ENCODE results near the gene ZNF518B.

DNA sequence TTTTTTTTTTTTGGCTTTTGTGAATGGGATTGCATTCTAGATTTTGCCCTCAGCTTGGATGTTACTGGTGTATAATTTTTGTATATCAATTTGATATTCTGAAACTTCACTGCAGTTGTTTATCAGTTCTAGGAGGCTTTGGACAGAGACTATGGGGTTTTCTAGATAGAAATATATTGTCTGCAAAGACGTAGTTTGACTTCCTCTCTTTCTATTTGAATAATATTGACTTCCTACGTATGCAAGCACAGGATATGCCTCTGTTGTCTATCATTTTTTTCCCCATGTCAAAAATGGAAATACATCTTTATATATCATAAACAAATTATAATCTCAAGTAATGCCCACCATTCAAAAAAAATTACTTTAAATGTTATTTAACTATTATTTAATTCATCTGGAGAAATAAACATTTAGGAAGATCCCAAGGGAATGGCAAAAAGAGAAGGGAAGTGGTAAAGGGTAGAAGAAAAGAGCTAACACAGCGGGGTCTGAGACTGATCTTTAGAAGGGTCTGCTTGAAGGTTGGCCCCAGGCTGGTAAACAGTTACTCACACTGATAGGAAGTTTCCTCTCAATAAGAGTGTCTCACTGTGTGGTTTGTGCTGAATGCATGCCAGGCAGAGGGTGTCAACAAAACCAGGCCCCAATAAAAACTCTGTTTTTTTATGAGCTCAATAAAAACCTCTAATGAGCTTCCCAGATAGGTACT, 35.7 kb downstream of the ZNF518B start:
- TF ChIP-seq, protein P1, sequence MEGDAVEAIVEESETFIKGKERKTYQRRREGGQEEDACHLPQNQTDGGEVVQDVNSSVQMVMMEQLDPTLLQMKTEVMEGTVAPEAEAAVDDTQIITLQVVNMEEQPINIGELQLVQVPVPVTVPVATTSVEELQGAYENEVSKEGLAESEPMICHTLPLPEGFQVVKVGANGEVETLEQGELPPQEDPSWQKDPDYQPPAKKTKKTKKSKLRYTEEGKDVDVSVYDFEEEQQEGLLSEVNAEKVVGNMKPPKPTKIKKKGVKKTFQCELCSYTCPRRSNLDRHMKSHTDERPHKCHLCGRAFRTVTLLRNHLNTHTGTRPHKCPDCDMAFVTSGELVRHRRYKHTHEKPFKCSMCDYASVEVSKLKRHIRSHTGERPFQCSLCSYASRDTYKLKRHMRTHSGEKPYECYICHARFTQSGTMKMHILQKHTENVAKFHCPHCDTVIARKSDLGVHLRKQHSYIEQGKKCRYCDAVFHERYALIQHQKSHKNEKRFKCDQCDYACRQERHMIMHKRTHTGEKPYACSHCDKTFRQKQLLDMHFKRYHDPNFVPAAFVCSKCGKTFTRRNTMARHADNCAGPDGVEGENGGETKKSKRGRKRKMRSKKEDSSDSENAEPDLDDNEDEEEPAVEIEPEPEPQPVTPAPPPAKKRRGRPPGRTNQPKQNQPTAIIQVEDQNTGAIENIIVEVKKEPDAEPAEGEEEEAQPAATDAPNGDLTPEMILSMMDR (IDR thresholded peaks at IDR 0.05) = no peak
- no peak for TF ChIP-seq POLR2A (IDR thresholded peaks at IDR 0.05)
